ENCODE data around the gene ZNF322. TPM values are rescaled to one million over a fixed set of nuclear protein-coding genes. Genes with fewer than 3 reads are reported as not detected.

Gene ZNF322
- total and polyA plus RNA-seq, 2 of the 8 experiments (the other 6 are each of a cell fraction or from before 2014, with no cell fraction given) = 5.3 to 35.0 TPM

DNA sequence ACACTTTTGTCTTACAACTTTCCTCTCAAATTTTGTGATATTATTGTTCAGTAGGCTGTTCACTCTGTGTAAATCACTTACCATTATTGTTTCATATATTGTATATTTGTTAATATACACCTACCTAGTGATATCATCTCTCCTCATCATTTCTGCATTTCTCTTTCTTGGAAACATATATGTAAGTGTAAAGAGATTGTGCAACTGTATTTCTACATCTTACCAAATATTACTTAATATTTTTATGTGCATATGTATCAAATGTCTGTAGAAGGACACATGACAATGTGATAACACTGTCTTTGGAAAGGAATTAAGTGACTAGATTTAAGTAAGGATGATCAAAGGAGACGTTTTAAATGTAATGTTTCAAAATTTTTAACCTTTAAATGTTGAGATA is 30.2 kb downstream of the ZNF322 start:
- POLR2A ChIA-PET (ENCODE audit: partially characterized antibody) = interaction anchor here (0.6 kb wide), 1 partner anchor 91 kb away, joined by 3 read pairs; the partner anchor contains the start of gene HMGN4
- Histone ChIP-seq H4K20me1 (replicated peaks in 1 of 2; ENCODE audit: control insufficient read depth in 1 of 2, insufficient read depth in 2 of 2, low read length in 2 of 2) (no peaks in the 10 kb centered on the region), H4K8ac (ENCODE audit: extremely low read depth, insufficient read depth, low read length) (no peak overlapping the region), H3K4me3 (ENCODE audit: extremely low read depth in 1 of 4, insufficient read depth in 2 of 4, low read depth in 3 of 4, low read length in 4 of 4) (no peak overlapping the region), H3K79me2 (ENCODE audit: control insufficient read depth in 1 of 2, insufficient read depth in 2 of 2, low read length in 2 of 2) (no peaks in the 10 kb centered on the region), H3K18ac (ENCODE audit: extremely low read depth, low read length) (no peak overlapping the region), H3K27me3 (replicated peaks in 1 of 4; ENCODE audit: control insufficient read depth in 3 of 4, extremely low read depth in 1 of 4, insufficient read depth in 3 of 4, low read length in 3 of 4) (no peaks in the 10 kb centered on the region), H3K4me2 (ENCODE audit: insufficient read depth in 1 of 2, low read depth in 2 of 2, low read length in 2 of 2) (no peak overlapping the region), H2BK5ac (ENCODE audit: low read depth, low read length) (no peak overlapping the region), H3K4ac (replicated peaks; ENCODE audit: insufficient read length, low read depth, low read length) (no peak overlapping the region), H3K23ac (ENCODE audit: insufficient read length) (no peak overlapping the region), H4K5ac (ENCODE audit: insufficient read length, low read depth, low read length) (no peak overlapping the region), H3K14ac (ENCODE audit: insufficient read length) (no peak overlapping the region), H3K27ac (ENCODE audit: low read depth, low read length) (no peak overlapping the region), H3K23me2 (ENCODE audit: low read depth, low read length) (no peaks in the 10 kb centered on the region), H3K9me3 (ENCODE audit: insufficient read depth in 2 of 2, low read depth in 1 of 2, low read length in 1 of 2) (peaks cover 2 to 5% of the 10 kb centered on the region in 2 experiments; a peak in 2 of 4 replicates), H2AK5ac (ENCODE audit: low read depth, low read length) (no peak overlapping the region), H3K9ac (replicated peaks in 1 of 4; ENCODE audit: extremely low read depth in 1 of 4, low read depth in 3 of 4, low read length in 3 of 4) (no peak overlapping the region), H2BK20ac (ENCODE audit: low read length) (no peak overlapping the region), H3K4me1 (replicated peaks in 1 of 4; ENCODE audit: control insufficient read depth in 3 of 4, insufficient read depth in 4 of 4, low read length in 3 of 4) (no peaks in the 10 kb centered on the region), H3K36me3 (ENCODE audit: control insufficient read depth in 2 of 4, insufficient read depth in 4 of 4, low read length in 3 of 4) (no peaks in the 10 kb centered on the region), H3K56ac (replicated peaks; ENCODE audit: insufficient read length, low read depth, low read length) (no peak overlapping the region), H2BK15ac (ENCODE audit: low read length) (no peak overlapping the region), H3K79me1 (ENCODE audit: low read depth, low read length) (no peaks in the 10 kb centered on the region), H4K91ac (replicated peaks; ENCODE audit: insufficient read length, low read length) (no peak overlapping the region), H2BK12ac (ENCODE audit: low read depth, low read length) (no peak overlapping the region), H2BK120ac (replicated peaks; ENCODE audit: low read depth, low read length) (no peak overlapping the region), H2AFZ (ENCODE audit: low read length) (no peak overlapping the region)
- DNase-seq (ENCODE audit: low read depth in 1 of 2, low spot score in 2 of 2) (no peak), FAIRE-seq (no peak)
- TF ChIP-seq, protein P1, sequence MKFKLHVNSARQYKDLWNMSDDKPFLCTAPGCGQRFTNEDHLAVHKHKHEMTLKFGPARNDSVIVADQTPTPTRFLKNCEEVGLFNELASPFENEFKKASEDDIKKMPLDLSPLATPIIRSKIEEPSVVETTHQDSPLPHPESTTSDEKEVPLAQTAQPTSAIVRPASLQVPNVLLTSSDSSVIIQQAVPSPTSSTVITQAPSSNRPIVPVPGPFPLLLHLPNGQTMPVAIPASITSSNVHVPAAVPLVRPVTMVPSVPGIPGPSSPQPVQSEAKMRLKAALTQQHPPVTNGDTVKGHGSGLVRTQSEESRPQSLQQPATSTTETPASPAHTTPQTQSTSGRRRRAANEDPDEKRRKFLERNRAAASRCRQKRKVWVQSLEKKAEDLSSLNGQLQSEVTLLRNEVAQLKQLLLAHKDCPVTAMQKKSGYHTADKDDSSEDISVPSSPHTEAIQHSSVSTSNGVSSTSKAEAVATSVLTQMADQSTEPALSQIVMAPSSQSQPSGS (IDR thresholded peaks at IDR 0.05; ENCODE audit: low read length) = no peak
- TF ChIP-seq YY1 (IDR thresholded peaks at IDR 0.05; ENCODE audit: low read depth, low read length) = no peak
- TF ChIP-seq EZH2 (IDR thresholded peaks at IDR 0.05; ENCODE audit: low read depth, low read length, severe bottlenecking) = no peak
- no peak for TF ChIP-seq EGR1 (IDR thresholded peaks at IDR 0.05; ENCODE audit: borderline replicate concordance, low read depth, low read length)
- TF ChIP-seq, protein P2, sequence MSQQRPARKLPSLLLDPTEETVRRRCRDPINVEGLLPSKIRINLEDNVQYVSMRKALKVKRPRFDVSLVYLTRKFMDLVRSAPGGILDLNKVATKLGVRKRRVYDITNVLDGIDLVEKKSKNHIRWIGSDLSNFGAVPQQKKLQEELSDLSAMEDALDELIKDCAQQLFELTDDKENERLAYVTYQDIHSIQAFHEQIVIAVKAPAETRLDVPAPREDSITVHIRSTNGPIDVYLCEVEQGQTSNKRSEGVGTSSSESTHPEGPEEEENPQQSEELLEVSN (IDR thresholded peaks at IDR 0.05) = no peak
- 72% methylated on average over 1 of the region's 1 CpG; no CpG with 5 or more reads in 1 of the 2 experiments for WGBS, 2 experiments (ENCODE audit: extremely low coverage in 1 of 2, insufficient coverage in 1 of 2, insufficient read length in 1 of 2, insufficient replicate concordance in 2 of 2, low coverage in 1 of 2, low lambda C conversion rate in 2 of 2, missing lambda C conversion rate in 1 of 2)
- CTCF ChIA-PET (ENCODE audit: partially characterized antibody) = no interaction called here

Data from H1 (cell line).